Thoracic aorta (tissue), 2 donors: ENCODE results near the gene EGR1. TPM values are rescaled to one million over a fixed set of nuclear protein-coding genes. Genes with fewer than 3 reads are reported as not detected.

Experiments used
- ATAC-seq: fragments of 150-250 bp; one replicate; pipeline ENCODE4 v1.8.0; 2017; ENCODE audit warnings: low read depth; ENCODE audit not compliant: insufficient number of reproducible peaks, low FRiP score
- DNase-seq: peaks from one replicate; pipeline ENCODE4 v3.0.0-alpha.2; 2020; ENCODE audit warnings: low spot score
- H3K27ac ChIP-seq, 2 donors: fragments of 200-600 bp; sonication (generic); 1 replicate in 1 of 2; 2 replicates in 1 of 2; pipeline ENCODE4 v1.5.1; 2016; ENCODE audit warnings: mild to moderate bottlenecking in 2 of 2, moderate library complexity in 2 of 2
- H3K27me3 ChIP-seq: fragments of 200-600 bp; sonication (generic); replicated peaks from 2 replicates; pipeline ENCODE4 v1.6.0; 2016; ENCODE audit warnings: mild to moderate bottlenecking; ENCODE audit not compliant: insufficient read depth
- H3K36me3 ChIP-seq: fragments of 200-600 bp; sonication (generic); one replicate; pipeline ENCODE4 v1.5.1; 2016
- H3K4me1 ChIP-seq, 2 donors: fragments of 200-600 bp; sonication (generic); 1 replicate in 1 of 2; 2 replicates in 1 of 2; pipeline versions ENCODE4 v1.5.1 to v1.6.0; 2016; ENCODE audit warnings: low read depth in 2 of 2, mild to moderate bottlenecking in 1 of 2; ENCODE audit not compliant: control insufficient read depth in 1 of 2
- H3K4me3 ChIP-seq: fragments of 200-600 bp; sonication (generic); 2 replicates; pipeline ENCODE4 v1.5.1; 2016; ENCODE audit warnings: mild to moderate bottlenecking
- H3K9me3 ChIP-seq: fragments of 200-600 bp; sonication (generic); 2 replicates; pipeline ENCODE4 v1.5.1; 2016
- CTCF ChIP-seq: fragments of 200-600 bp; sonication (generic); IDR thresholded peaks from one replicate; pipeline ENCODE4 v1.5.1; 2019; ENCODE audit warnings: antibody characterized with exemption
- total RNA-seq, 2 donors: library from RNA; depleted of rRNA; stranded (reverse); fragments of >200 nt; gene quantifications; one replicate each; pipeline versions ENCODE4 v1.1.0 to v1.2.3, GENCODE V29; 2016

EGR1 gene
- total RNA-seq, 2 donors from 2014 or later = 98.3 to 340 TPM

DNA sequence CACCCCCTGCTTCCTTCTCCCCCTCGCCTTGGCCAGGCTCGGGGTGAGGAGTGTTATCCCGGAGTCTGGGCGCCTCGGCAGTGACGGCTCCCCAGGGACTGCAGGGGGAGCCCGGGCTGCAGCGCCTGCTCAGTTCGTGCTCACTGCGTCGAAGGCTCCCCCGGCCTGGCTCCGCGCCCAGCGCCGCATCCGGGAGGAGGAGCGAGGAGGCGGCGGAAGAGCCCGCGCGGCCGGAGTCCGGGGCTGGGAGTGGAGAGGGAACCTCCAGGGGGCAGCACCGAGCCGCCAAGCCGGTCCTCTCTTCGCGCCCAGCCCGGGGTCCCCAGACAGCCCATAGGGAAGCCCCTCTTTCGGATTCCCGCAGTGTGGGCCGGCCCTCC, 1.3 kb upstream of the EGR1 start:
- Histone ChIP-seq H3K27me3 (no peaks in the 10 kb centered on the region), H3K27ac (peak overlapping the region; percentile 96 to 99), H3K4me1 (peaks cover 12 to 54% of the 10 kb centered on the region in 2 donors), H3K9me3 (no peaks in the 10 kb centered on the region), H3K4me3 (peak overlapping the region; percentile 84), H3K36me3 (peaks cover 8% of the 10 kb centered on the region)
- DNase-seq (peak; percentile 78), ATAC-seq (peak; percentile 45)
- peak; percentile 96 for TF ChIP-seq CTCF

DNA sequence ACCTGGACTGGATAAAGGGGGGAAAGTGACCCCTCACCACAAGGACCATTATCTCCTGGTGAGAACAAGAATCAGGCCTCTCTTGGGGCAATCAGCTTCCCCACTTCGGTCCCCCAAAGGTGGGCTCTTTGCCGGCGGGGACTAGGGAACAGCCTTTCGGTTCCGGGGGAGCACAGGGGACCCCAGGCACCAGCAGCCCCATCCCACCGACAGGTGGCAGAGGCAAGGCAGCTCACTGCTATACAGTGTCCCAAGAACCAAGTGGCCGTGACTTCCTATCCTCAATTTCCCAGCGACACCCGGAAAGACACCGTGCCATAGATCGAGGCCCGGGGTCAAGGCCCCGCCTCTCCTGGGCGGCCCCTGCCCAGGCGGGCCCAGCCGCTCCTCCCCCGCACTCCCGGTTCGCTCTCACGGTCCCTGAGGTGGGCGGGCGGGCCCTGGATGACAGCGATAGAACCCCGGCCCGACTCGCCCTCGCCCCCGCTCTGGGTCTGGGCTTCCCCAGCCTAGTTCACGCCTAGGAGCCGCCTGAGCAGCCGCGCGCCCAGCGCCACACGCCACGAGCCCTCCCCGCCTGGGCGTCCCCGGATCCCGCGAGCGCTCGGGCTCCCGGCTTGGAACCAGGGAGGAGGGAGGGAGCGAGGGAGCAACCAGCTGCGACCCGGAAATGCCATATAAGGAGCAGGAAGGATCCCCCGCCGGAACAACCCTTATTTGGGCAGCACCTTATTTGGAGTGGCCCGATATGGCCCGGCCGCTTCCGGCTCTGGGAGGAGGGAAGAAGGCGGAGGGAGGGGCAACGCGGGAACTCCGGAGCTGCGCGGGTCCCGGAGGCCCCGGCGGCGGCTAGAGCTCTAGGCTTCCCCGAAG, 655 bp upstream of the EGR1 start:
- H3K27ac ChIP-seq = peak overlapping the region; percentile 96 to 99
- DNase-seq = peak; percentile 91
- peak; percentile 82 for ATAC-seq
- no peaks in the 10 kb centered on the region for H3K27me3 ChIP-seq
- H3K9me3 ChIP-seq = no peaks in the 10 kb centered on the region
- H3K36me3 ChIP-seq = peaks cover 8% of the 10 kb centered on the region
- peaks cover 12 to 49% of the 10 kb centered on the region in 2 donors for H3K4me1 ChIP-seq
- peak; percentile 52 for TF ChIP-seq CTCF
- H3K4me3 ChIP-seq = peak overlapping the region; percentile 84

DNA sequence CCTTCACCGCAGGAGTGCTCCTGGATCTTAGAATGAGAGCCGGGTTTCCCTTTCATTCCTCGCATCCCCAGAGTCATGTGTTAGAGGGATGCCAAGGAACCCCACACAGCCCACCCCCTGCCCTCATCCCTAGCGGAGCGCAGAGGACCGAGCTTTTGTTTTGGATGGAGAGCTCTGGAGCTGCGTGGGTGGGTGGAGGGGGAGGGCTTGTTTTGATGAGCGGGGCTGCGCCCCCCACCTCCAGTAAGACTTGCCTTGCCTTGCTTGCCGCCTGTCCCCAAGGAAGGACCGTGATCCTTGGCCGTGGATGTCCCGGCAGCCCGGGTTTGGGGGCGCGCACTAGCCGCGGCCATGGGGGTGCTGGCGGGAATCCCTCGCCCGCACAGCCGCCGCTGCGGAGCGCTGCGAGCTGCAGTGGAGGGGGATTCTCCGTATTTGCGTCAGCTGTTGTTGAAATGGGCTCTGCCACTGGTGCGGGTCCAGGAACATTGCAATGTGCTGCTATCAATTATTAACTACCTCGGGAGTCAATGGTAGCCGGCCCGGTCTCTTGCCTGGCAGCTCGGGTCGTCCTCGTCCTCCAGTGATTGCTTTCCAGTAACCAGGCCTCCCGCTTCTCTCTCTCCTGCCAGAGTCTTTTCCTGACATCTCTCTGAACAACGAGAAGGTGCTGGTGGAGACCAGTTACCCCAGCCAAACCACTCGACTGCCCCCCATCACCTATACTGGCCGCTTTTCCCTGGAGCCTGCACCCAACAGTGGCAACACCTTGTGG, 1.0 kb downstream of the EGR1 start:
- no peaks in the 10 kb centered on the region for H3K9me3 ChIP-seq
- H3K27me3 ChIP-seq = no peaks in the 10 kb centered on the region
- H3K4me3 ChIP-seq = peak overlapping the region; percentile 84
- peaks cover 8% of the 10 kb centered on the region for H3K36me3 ChIP-seq
- peak overlapping the region; percentile 28 to 51 for H3K27ac ChIP-seq
- ATAC-seq = no peak
- H3K4me1 ChIP-seq = peaks cover 12 to 41% of the 10 kb centered on the region in 2 donors
- no peak for DNase-seq
- no peak for TF ChIP-seq CTCF

GRCh38 chr5:138466900-138467710, 1.8 kb downstream of the EGR1 start:
- no peak for ATAC-seq
- H3K4me1 ChIP-seq = peaks cover 12 to 36% of the 10 kb centered on the region in 2 donors
- no peaks in the 10 kb centered on the region for H3K9me3 ChIP-seq
- DNase-seq = no peak
- H3K27me3 ChIP-seq = no peaks in the 10 kb centered on the region
- peaks cover 8% of the 10 kb centered on the region for H3K36me3 ChIP-seq
- no peak for TF ChIP-seq CTCF
- peak overlapping the region; percentile 84 for H3K4me3 ChIP-seq
- H3K27ac ChIP-seq = no peak overlapping the region
